ENCODE results near the gene TMEM62. TPM values are rescaled to one million over a fixed set of nuclear protein-coding genes. Genes with fewer than 3 reads are reported as not detected.
A peak's percentile ranks its signal among the peaks of the same experiment; 100 is the strongest.

The TMEM62 gene
- total RNA-seq (ENCODE audit: low replicate concordance), result 11.5 and 22.1 TPM in 2 replicates
- long read RNA-seq, partial matches to known transcripts, result 2 of 10 reads
- long read RNA-seq, other reads (novel, unspliced or antisense), result 7 of 10 reads

DNA sequence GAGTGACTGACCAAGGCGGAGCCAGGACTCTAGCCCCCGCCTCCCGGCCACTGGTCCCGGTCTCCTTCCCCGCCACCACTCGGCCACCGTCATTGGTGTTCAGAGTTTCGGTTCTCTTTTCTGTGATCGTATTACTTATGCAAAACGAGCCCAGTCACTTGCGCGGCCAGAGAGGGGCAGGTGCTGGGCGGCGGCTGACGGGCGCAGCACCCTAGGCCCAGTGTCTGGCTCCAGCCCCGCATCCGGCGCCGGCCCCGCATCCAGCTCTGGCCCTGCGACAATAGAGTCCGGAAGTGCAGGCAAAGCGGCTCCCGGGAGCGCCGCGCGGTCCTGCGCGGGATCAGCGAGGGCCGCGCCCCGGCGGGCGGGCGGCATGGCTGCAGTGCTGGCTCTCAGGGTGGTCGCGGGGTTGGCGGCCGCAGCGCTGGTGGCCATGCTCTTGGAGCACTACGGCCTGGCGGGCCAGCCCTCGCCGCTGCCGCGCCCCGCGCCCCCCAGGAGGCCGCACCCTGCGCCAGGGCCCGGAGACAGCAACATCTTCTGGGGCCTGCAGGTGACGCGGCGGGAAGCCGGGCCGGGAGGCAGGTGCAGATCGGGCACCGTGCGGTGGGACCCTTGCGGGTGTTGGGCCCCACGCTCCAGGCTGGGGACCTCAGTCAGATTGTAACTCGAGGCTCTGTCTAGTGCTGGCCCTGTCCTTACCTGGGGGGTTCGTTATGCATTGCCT lies at the start of gene TMEM62:
Gene TMEM62, plus strand, starts transcription at position 157 of the 727 bp plus-strand sequence. Its CDS starts 217 bp downstream, at position 374.
- TF ChIP-seq, protein P1, sequence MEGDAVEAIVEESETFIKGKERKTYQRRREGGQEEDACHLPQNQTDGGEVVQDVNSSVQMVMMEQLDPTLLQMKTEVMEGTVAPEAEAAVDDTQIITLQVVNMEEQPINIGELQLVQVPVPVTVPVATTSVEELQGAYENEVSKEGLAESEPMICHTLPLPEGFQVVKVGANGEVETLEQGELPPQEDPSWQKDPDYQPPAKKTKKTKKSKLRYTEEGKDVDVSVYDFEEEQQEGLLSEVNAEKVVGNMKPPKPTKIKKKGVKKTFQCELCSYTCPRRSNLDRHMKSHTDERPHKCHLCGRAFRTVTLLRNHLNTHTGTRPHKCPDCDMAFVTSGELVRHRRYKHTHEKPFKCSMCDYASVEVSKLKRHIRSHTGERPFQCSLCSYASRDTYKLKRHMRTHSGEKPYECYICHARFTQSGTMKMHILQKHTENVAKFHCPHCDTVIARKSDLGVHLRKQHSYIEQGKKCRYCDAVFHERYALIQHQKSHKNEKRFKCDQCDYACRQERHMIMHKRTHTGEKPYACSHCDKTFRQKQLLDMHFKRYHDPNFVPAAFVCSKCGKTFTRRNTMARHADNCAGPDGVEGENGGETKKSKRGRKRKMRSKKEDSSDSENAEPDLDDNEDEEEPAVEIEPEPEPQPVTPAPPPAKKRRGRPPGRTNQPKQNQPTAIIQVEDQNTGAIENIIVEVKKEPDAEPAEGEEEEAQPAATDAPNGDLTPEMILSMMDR (conservative IDR thresholded peaks at IDR 0.05), result peak; percentile 24
- Mint-ChIP-seq H3K4me1 (ENCODE audit: unreplicated experiment) (peaks cover 3% of the 10 kb centered on the region), H3K4me3 (peak within 1 kb of the TSS; percentile 92), H3K36me3 (peaks cover 12% of the 10 kb centered on the region), H3K9me3 (peaks cover 6% of the 10 kb centered on the region), H3K27me3 (peaks cover 12% of the 10 kb centered on the region), H3K27ac (peak within 1 kb of the TSS; percentile 92)
- DNase-seq (ENCODE audit: extremely low spot score, unreplicated experiment), result peak; percentile 77

DNA sequence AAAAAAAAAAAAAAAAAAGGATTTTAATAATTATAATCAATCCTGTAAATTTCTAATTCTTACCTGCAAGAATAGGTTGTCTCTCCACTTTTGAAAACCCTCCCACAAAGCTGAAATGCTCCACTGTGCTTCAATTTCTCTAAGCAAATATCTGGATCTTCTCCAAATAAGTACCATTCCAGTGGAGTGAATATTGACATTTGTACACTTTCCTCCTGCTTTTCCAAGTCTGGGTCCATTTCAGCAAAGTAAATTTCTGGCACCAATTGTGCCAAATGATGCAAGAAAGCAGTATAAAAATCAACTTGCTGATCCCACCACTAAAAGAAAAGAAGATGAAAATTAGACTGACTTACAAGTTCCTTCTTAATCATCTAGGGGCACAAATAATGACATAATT lies 47.5 kb upstream of the TMEM62 start:
- H3K4me3 Mint-ChIP-seq, result no peak overlapping the region
- no peaks in the 10 kb centered on the region for H3K27me3 Mint-ChIP-seq
- TF ChIP-seq, protein P1 (conservative IDR thresholded peaks at IDR 0.05), result no peak
- no peak for DNase-seq (ENCODE audit: extremely low spot score, unreplicated experiment)
- H3K36me3 Mint-ChIP-seq, result peaks cover 16% of the 10 kb centered on the region
- H3K4me1 Mint-ChIP-seq (ENCODE audit: unreplicated experiment), result no peaks in the 10 kb centered on the region
- no peak overlapping the region for H3K27ac Mint-ChIP-seq
- no peaks in the 10 kb centered on the region for H3K9me3 Mint-ChIP-seq

DNA sequence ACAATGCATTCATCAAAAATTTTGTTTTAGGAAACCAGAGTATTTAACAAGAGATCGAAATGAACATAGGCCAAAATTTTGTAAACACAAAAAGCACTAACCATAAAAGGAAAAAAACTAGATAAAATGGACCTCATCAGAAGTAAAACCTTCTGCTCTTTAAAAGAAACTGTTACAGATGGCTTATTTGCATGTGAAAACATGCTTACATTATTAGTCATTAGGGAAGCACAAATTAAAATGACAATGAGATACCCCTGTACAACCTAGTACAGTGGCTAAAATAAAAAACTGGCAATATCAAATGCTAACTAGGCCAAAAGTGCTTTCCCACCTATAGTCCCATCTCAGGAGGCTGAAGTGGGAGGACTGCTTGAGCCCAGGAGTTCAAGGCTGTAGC lies 46.8 kb upstream of the TMEM62 start:
- Mint-ChIP-seq H3K4me3 (no peak overlapping the region), H3K9me3 (no peaks in the 10 kb centered on the region), H3K27me3 (no peaks in the 10 kb centered on the region), H3K4me1 (ENCODE audit: unreplicated experiment) (no peaks in the 10 kb centered on the region), H3K27ac (no peak overlapping the region), H3K36me3 (peaks cover 16% of the 10 kb centered on the region)
- no peak for DNase-seq (ENCODE audit: extremely low spot score, unreplicated experiment)
- TF ChIP-seq, protein P1 (conservative IDR thresholded peaks at IDR 0.05), result no peak

DNA sequence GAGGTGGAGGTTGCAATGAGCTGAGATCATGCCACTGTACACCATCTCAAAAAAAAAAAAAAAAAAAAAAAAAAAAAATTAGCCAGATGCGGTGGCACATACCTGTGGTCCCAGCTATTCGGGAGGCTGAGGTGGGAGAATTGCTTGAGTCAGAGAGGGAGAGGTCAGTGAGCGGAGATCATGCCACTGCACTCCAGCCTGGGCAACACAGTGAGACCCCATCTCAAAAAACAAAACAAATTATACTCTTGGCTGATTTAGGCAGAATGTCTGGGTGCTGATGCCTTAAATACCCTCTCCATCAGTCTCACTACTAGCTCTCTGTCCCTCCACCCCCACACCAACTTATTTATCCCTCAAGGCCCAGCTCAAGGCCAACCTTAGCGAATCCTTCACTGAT lies 41.5 kb upstream of the TMEM62 start:
- Mint-ChIP-seq H3K4me1 (ENCODE audit: unreplicated experiment) (peaks cover 13% of the 10 kb centered on the region), H3K9me3 (peaks cover 4% of the 10 kb centered on the region), H3K36me3 (peaks cover 22% of the 10 kb centered on the region), H3K27me3 (no peaks in the 10 kb centered on the region), H3K4me3 (no peak overlapping the region), H3K27ac (no peak overlapping the region)
- DNase-seq (ENCODE audit: extremely low spot score, unreplicated experiment), result no peak
- TF ChIP-seq, protein P1 (conservative IDR thresholded peaks at IDR 0.05), result no peak

GRCh38 chr15:43093026-43093425 lies 40.4 kb upstream of the TMEM62 start:
- TF ChIP-seq, protein P1 (conservative IDR thresholded peaks at IDR 0.05), result no peak
- no peak for DNase-seq (ENCODE audit: extremely low spot score, unreplicated experiment)
- Mint-ChIP-seq H3K36me3 (peaks cover 28% of the 10 kb centered on the region), H3K27me3 (no peaks in the 10 kb centered on the region), H3K4me3 (no peak overlapping the region), H3K27ac (no peak overlapping the region), H3K9me3 (peaks cover 4% of the 10 kb centered on the region), H3K4me1 (ENCODE audit: unreplicated experiment) (peaks cover 19% of the 10 kb centered on the region)

All from type B pancreatic cell (in vitro differentiated cells).